Esophagus squamous epithelium (tissue), 5 donors: ENCODE measurements around the gene DENND5B. TPM values are rescaled to one million over a fixed set of nuclear protein-coding genes. Genes with fewer than 3 reads are reported as not detected.

Experiments
- DNase-seq: peaks from one replicate; lab custom pipeline; 2025; lab: John Stamatoyannopoulos, UW
- H3K27ac ChIP-seq, 4 donors: fragments of 200-600 bp; sonication (generic); one replicate each; pipeline ENCODE4 v1.5.1; 2016 to 2019; ENCODE audit warnings: mild to moderate bottlenecking in 1 of 4
- H3K27me3 ChIP-seq, 4 donors: fragments of 200-600 bp; sonication (generic); 1 replicate in 3 of 4; 2 replicates in 1 of 4; pipeline versions ENCODE4 v1.5.1 to v1.6.0; 2017 to 2021; ENCODE audit warnings: antibody characterized with exemption in 1 of 4
- H3K36me3 ChIP-seq, 3 donors: fragments of 200-600 bp; sonication (generic); one replicate each; pipeline ENCODE4 v1.5.1; 2016 to 2019
- H3K4me1 ChIP-seq, 3 donors: fragments of 200-600 bp; sonication (generic); one replicate each; pipeline ENCODE4 v1.5.1; 2017 to 2019
- H3K4me3 ChIP-seq, 4 donors: fragments of 200-600 bp; sonication (generic); 1 replicate in 3 of 4; 2 replicates in 1 of 4; pipeline ENCODE4 v1.5.1; 2016 to 2019; ENCODE audit warnings: mild to moderate bottlenecking in 2 of 4, moderate library complexity in 1 of 4
- H3K9me3 ChIP-seq, 3 donors: fragments of 200-600 bp; sonication (generic); one replicate each; pipeline ENCODE4 v1.5.1; 2016 to 2019
- POLR2A ChIP-seq, 4 donors: fragments of 450-650 bp; IDR thresholded peaks; one replicate each; pipeline ENCODE4 v1.6.1; 2017; ENCODE audit warnings: antibody characterized with exemption in 4 of 4, mild to moderate bottlenecking in 4 of 4, moderate library complexity in 3 of 4
- WGBS, 2 donors: methylation state at CpG; one replicate each; pipeline ENCODE4 v1.1.5; 2018; 5-methylcytosine and 5-hydroxymethylcytosine counted together
- intact Hi-C: fragments of 100-400 bp; cut with DNase I; formaldehyde crosslinking; loops from one replicate; pipeline ENCODE4 v1.15.0; 2022
- total RNA-seq, 4 donors: library from RNA; depleted of rRNA; stranded (reverse); fragments of >200 nt; gene quantifications; one replicate each; pipeline ENCODE4 v1.1.0, GENCODE V29; 2016
- TF ChIP-seq, protein P1 (sequence below), 6 experiments: fragments of 450-650 bp in 4 of 6; fragments of 200-600 bp in 2 of 6; sonication (generic) in 2 of 6; IDR thresholded peaks; one replicate each; pipeline ENCODE4 v1.5.1; 2016 to 2019; ENCODE audit warnings: antibody characterized with exemption in 6 of 6, mild to moderate bottlenecking in 4 of 6, moderate library complexity in 4 of 6
- donor health status: DM: yes; HTN: yes; CAD: no.

The DENND5B gene
- total RNA-seq, 4 donors from 2014 or later, result 0.38 to 5.3 (median 1.5) TPM

DNA sequence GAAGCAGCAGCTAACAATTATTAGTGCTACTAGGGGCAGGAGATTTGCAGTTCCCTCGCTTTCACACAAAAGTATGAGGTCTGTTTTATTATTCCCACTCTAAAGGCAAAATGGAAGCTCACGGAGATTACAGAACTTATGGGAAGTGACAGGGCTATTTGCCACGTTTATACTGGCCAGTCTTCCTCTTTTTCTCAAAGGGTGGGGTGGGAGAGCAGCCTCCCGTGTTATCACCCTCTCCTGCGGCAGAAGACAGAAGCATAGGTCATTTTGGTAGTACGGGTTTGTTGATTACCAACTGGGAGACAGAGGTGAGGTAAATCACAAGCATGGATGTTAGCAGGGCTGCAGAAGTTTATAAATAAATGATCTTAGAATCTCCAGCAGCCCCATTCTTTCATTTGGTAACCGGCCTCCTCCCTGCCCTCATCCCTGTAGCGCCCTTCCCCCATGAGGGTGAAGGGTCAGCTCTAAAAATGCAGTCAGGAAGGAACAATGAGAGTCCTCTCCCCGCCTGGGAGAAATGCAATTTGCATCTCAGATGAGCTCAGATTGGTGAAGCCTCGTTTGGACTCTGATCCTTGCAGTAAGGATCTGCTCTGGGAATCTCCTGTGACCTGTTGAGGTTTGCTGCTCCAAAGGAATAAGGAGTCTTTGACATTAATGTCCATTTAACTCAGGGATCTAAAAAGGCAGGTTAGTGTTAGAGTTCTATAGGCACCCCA is 220.2 kb downstream of the DENND5B start:
- H3K4me3 ChIP-seq, result peak overlapping the region in 3 of 4 donors; percentile 24 to 57 (median 30)
- H3K27ac ChIP-seq, result peak overlapping the region in 3 of 4 donors; percentile 38 to 51 (median 42)
- no peaks in the 10 kb centered on the region for H3K9me3 ChIP-seq
- TF ChIP-seq, protein P1, sequence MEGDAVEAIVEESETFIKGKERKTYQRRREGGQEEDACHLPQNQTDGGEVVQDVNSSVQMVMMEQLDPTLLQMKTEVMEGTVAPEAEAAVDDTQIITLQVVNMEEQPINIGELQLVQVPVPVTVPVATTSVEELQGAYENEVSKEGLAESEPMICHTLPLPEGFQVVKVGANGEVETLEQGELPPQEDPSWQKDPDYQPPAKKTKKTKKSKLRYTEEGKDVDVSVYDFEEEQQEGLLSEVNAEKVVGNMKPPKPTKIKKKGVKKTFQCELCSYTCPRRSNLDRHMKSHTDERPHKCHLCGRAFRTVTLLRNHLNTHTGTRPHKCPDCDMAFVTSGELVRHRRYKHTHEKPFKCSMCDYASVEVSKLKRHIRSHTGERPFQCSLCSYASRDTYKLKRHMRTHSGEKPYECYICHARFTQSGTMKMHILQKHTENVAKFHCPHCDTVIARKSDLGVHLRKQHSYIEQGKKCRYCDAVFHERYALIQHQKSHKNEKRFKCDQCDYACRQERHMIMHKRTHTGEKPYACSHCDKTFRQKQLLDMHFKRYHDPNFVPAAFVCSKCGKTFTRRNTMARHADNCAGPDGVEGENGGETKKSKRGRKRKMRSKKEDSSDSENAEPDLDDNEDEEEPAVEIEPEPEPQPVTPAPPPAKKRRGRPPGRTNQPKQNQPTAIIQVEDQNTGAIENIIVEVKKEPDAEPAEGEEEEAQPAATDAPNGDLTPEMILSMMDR (IDR thresholded peaks at IDR 0.05), result no peak
- no peak for TF ChIP-seq POLR2A (IDR thresholded peaks at IDR 0.05)
- DNase-seq, result no peak
- 60 to 76% methylated on average over 10 of the region's 10 CpGs for WGBS, 2 donors
- intact Hi-C loops, result no loop called here
- no peaks in the 10 kb centered on the region for H3K27me3 ChIP-seq
- H3K4me1 ChIP-seq, result peaks cover 0 to 21% (median 5%) of the 10 kb centered on the region in 3 donors
- no peaks in the 10 kb centered on the region for H3K36me3 ChIP-seq

DNA sequence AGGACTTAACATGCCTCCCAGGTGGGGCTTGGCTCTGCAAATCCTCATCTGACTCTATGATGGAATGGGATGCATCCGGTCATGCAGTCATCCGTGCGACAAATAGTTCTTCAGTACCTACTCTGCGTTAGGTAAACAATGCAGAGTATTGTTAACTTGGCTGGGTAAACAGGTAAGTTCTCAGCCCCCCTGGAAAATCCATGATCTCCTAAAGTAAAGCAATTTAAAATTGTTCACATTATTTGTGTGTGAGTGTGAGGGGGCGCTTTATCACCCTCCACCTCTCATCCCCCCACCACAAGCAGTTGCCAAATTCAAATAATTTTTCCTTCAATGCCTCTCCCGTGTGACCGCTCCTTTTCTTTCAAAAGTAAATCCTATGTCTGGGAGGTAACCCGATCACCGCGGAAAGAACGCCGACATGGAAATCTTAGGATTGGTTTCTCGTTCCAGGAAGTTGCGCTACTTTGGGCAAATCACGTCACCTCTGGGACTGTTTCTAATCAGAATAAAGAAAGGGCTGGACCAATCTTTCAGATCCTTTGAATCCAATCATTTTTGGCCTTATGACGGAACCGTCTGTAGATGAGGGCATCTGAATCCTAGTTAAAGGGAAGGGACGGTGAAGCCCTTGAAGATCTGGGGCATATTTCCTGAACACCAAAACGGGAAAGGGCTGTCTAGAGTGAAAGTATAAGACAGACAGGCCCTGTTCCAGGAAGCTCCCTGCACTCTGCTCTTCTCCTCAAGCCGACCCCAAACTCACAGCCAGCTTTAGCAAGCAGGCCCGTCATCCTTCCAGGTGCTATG is 221.0 kb downstream of the DENND5B start:
- H3K27me3 ChIP-seq, result no peaks in the 10 kb centered on the region
- DNase-seq, result no peak
- TF ChIP-seq, protein P1 (IDR thresholded peaks at IDR 0.05), result no peak
- TF ChIP-seq POLR2A (IDR thresholded peaks at IDR 0.05), result no peak
- H3K4me1 ChIP-seq, result peaks cover 0 to 21% (median 5%) of the 10 kb centered on the region in 3 donors
- WGBS, 2 donors, result 18 to 27% methylated on average over 21 of the region's 21 CpGs
- intact Hi-C loops, result no loop called here
- H3K27ac ChIP-seq, result peak overlapping the region in 3 of 4 donors; percentile 38 to 51 (median 42)
- H3K4me3 ChIP-seq, result peak overlapping the region; percentile 10 to 57 (median 27)
- H3K36me3 ChIP-seq, result no peaks in the 10 kb centered on the region
- no peaks in the 10 kb centered on the region for H3K9me3 ChIP-seq

DNA sequence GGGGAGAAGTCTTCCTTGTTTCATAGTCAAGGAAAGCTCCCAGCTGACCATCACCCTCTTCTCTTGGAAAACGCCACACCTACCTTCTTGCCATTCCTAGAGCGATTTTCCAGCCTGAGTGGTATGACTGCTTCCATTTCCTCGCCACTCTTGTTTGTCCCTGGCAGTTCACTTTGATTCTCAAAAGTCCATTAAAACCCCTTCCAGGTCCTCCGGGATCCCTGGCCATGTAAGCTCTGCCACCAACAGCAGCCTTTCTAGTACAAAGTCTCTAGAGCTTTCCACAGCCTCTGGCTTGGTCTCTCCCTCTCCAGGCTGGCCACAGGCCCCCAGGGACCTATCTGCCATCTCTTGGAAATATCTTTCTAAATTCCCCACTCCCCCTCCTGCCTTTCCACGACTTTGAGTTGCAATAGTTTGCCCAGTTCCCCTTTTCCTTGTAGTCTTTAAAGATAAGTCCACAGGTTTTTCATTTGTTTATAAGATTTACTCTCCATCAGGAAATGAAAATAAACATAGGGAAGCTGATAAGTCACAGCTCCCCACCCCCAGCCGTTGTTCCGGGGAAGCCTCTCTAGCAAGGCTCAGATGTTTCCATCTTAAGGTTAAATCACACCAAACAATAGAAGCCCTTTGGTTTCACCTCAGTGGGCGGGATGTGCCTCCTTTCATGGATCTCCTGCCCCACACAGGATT is 222.1 kb downstream of the DENND5B start:
- H3K9me3 ChIP-seq, result no peaks in the 10 kb centered on the region
- DNase-seq, result no peak
- H3K4me3 ChIP-seq, result no peak overlapping the region
- H3K4me1 ChIP-seq, result peaks cover 0 to 23% (median 5%) of the 10 kb centered on the region in 3 donors
- WGBS, 2 donors, result 42 to 52% methylated on average over 8 of the region's 8 CpGs
- H3K36me3 ChIP-seq, result no peaks in the 10 kb centered on the region
- H3K27me3 ChIP-seq, result no peaks in the 10 kb centered on the region
- intact Hi-C loops, result no loop called here
- H3K27ac ChIP-seq, result peak overlapping the region in 1 of 4 donors; percentile 51
- TF ChIP-seq, protein P1 (IDR thresholded peaks at IDR 0.05), result no peak
- TF ChIP-seq POLR2A (IDR thresholded peaks at IDR 0.05), result no peak

DNA sequence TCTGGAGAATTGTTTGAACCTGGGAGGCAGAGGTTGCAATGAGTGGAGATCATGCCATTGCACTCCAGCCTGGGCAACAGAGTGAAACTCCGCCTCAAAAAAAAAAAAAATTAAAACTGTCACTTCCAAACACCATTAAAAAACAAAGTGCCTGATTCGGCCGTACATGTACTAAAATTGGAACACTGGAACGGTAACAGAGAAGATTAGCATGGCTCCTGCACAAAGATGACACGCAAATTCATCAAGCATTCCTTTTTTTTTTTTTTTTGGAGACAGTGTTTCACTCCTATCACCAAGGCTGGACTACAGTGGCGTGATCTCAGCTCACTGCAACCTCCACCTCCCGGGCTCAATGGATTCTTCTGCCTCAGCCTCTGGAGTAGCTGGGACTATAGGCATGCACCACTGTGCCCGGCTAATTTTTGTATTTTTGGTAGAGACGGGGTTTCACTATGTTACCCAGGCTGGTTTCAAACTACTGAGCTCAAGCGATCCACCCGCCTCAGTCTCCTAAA is 224.8 kb downstream of the DENND5B start:
- intact Hi-C loops, result no loop called here

More for the DNA sequence above, 224.8 kb downstream of the DENND5B start:
- no peak overlapping the region for H3K27ac ChIP-seq
- no peaks in the 10 kb centered on the region for H3K9me3 ChIP-seq
- no peaks in the 10 kb centered on the region for H3K36me3 ChIP-seq
- TF ChIP-seq POLR2A (IDR thresholded peaks at IDR 0.05), result no peak
- TF ChIP-seq, protein P1 (IDR thresholded peaks at IDR 0.05), result no peak
- peaks cover 8 to 49% (median 16%) of the 10 kb centered on the region in 3 donors for H3K4me1 ChIP-seq
- H3K4me3 ChIP-seq, result no peak overlapping the region
- 82 to 86% methylated on average over 11 of the region's 11 CpGs for WGBS, 2 donors
- DNase-seq, result no peak
- no peaks in the 10 kb centered on the region for H3K27me3 ChIP-seq
